Lower leg skin (tissue), 3 donors: ENCODE results near the gene SLC9A9.

ENCODE experiments used
- CTCF ChIP-seq, 3 donors: fragments of 450-650 bp; IDR thresholded peaks; one replicate each; pipeline ENCODE4 v1.5.1; 2016; ENCODE audit warnings: antibody characterized with exemption in 3 of 3, mild to moderate bottlenecking in 3 of 3, moderate library complexity in 2 of 3
- POLR2A ChIP-seq, 2 donors: fragments of 450-650 bp; IDR thresholded peaks; one replicate each; pipeline ENCODE4 v1.6.1; 2016 to 2017; ENCODE audit warnings: antibody characterized with exemption in 2 of 2, mild to moderate bottlenecking in 1 of 2, moderate library complexity in 1 of 2

- TF ChIP-seq CTCF (IDR thresholded peaks at IDR 0.05) (no peak), POLR2A (IDR thresholded peaks at IDR 0.05) (no peak)
Observed at GRCh38 chr3:143795874-143796273, 52.4 kb downstream of the SLC9A9 start.
